Endodermal cell (in vitro differentiated cells): Measurements from ENCODE around the gene CFAP61. TPM values are rescaled to one million over a fixed set of nuclear protein-coding genes. Genes with fewer than 3 reads are reported as not detected.

Source experiments
- DNase-seq: peaks from one replicate; pipeline ENCODE4 v3.0.0-alpha.2; 2017
- H3K27ac ChIP-seq: 2 replicates; pipeline ENCODE4 v1.5.1; 2013; ENCODE audit warnings: mild to moderate bottlenecking, low read depth, low read length, moderate library complexity
- H3K27me3 ChIP-seq: 2 replicates; pipeline ENCODE4 v1.6.1; 2013; ENCODE audit warnings: mild to moderate bottlenecking, low read length, moderate library complexity; ENCODE audit not compliant: insufficient read depth, control insufficient read depth, poor library complexity, severe bottlenecking
- H3K36me3 ChIP-seq: 2 replicates; pipeline ENCODE4 v1.7.0; 2013; ENCODE audit warnings: mild to moderate bottlenecking, low read length, moderate library complexity; ENCODE audit not compliant: control insufficient read depth, insufficient read depth
- H3K4me1 ChIP-seq: one replicate; pipeline ENCODE4 v1.7.0; 2013; ENCODE audit warnings: low read length; ENCODE audit not compliant: control insufficient read depth, insufficient read depth
- H3K4me3 ChIP-seq: 2 replicates; pipeline ENCODE4 v1.5.1; 2013; ENCODE audit warnings: mild to moderate bottlenecking, low read length, moderate library complexity
- H3K9ac ChIP-seq: 2 replicates; pipeline ENCODE4 v1.6.1; 2013; ENCODE audit warnings: mild to moderate bottlenecking, low read length, moderate library complexity; ENCODE audit not compliant: poor library complexity, severe bottlenecking; ENCODE audit errors: extremely low read depth
- H3K9me3 ChIP-seq: 2 replicates; pipeline ENCODE4 v1.6.1; 2013; ENCODE audit warnings: mild to moderate bottlenecking, low read length, moderate library complexity; ENCODE audit not compliant: control insufficient read depth
- H3K27ac Mint-ChIP-seq: 2 replicates; pipeline ENCODE4 v1.8.0; 2020; ENCODE audit warnings: mixed read lengths
- H3K27me3 Mint-ChIP-seq: 2 replicates; pipeline ENCODE4 v1.8.0; 2021; ENCODE audit warnings: mild to moderate bottlenecking, mixed read lengths; ENCODE audit not compliant: insufficient read depth
- H3K36me3 Mint-ChIP-seq: 2 replicates; pipeline ENCODE4 v1.8.0; 2020; ENCODE audit warnings: low read depth, mixed read lengths
- H3K4me1 Mint-ChIP-seq: 2 replicates; pipeline ENCODE4 v1.8.0; 2020; ENCODE audit warnings: mixed read lengths
- H3K4me3 Mint-ChIP-seq: 2 replicates; pipeline ENCODE4 v1.8.0; 2020; ENCODE audit warnings: mild to moderate bottlenecking, moderate library complexity, mixed read lengths
- H3K9me3 Mint-ChIP-seq: 2 replicates; pipeline ENCODE4 v1.8.0; 2020; ENCODE audit warnings: mild to moderate bottlenecking, mixed read lengths
- WGBS, 2 experiments: methylation state at CpG; one replicate each; pipeline versions ENCODE4 v1.1.5 to v1.1.7; 2013; ENCODE audit warnings: missing lambda C conversion rate in 2 of 2, mixed read lengths in 1 of 2; ENCODE audit not compliant: insufficient coverage in 1 of 2, insufficient read length in 1 of 2; 5-methylcytosine and 5-hydroxymethylcytosine counted together
- total RNA-seq, 2 donors: library from RNA; stranded (reverse); fragmentation: NEBNext Ultra II Directional in 1 of 2; extraction: Animal tissue kit (Norgen Biotek cat#: 25700) in 1 of 2; gene quantifications; 2 replicates in 1 of 2; 3 replicates in 1 of 2; pipeline ENCODE4 v1.2.1, GENCODE V29; 2021
- TF ChIP-seq, protein P1 (sequence below): fragments of 200-600 bp; sonication (generic); conservative IDR thresholded peaks from 2 replicates; pipeline ENCODE4 v1.5.0; 2021; ENCODE audit warnings: antibody characterized with exemption, mild to moderate bottlenecking

The CFAP61 gene
- total RNA-seq, 2 donors from 2014 or later: 0.64 to 0.73 TPM

DNA sequence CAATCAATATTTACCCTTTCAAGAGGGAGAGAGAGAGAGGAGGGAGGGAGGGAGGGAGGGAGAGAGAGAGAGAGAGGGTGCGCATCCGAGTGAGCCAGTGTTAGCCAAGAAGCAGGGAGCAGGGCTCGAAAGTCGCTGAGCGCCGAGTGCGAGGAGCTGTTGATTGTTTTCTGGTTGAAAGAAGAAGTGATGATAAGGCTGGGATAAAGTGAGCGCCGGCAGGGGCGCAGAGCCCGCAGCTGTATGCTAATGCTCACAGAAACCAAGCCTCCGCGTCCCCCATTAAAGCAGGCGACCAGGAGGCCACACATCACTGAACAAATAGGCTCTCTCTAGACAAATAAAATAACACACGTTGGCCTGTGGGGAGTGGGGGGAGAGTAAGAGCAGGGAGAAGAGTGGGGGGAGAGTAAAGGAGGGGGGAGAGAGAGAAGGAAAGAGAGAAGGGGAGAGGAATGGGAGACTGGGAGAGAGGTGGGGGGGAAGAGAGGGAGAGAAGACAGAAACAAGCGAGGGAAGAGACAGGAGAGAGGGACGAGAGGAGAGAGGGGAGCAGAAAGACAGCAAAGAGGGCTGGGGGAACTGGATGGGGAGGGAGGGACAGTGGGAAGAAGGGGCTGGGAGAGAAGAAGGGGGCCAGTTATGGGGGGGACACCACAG lies 310.6 kb downstream of the CFAP61 start:
- peak; percentile 84 for DNase-seq
- Mint-ChIP-seq H3K4me3 (peak overlapping the region; percentile 44), H3K27ac (no peak overlapping the region), H3K9me3 (peaks cover 4% of the 10 kb centered on the region), H3K27me3 (peaks cover 95% of the 10 kb centered on the region), H3K4me1 (peaks cover 10% of the 10 kb centered on the region), H3K36me3 (no peaks in the 10 kb centered on the region)
- WGBS, 2 experiments: 0 to 1% methylated on average over 7 to 17 of the region's 17 CpGs
- peak overlapping the region; percentile 88 for H3K27ac ChIP-seq
- no peak overlapping the region for H3K9ac ChIP-seq
- H3K4me3 ChIP-seq: no peak overlapping the region
- H3K36me3 ChIP-seq: no peaks in the 10 kb centered on the region
- H3K9me3 ChIP-seq: no peaks in the 10 kb centered on the region
- H3K27me3 ChIP-seq: peaks cover 97% of the 10 kb centered on the region
- TF ChIP-seq, protein P1, sequence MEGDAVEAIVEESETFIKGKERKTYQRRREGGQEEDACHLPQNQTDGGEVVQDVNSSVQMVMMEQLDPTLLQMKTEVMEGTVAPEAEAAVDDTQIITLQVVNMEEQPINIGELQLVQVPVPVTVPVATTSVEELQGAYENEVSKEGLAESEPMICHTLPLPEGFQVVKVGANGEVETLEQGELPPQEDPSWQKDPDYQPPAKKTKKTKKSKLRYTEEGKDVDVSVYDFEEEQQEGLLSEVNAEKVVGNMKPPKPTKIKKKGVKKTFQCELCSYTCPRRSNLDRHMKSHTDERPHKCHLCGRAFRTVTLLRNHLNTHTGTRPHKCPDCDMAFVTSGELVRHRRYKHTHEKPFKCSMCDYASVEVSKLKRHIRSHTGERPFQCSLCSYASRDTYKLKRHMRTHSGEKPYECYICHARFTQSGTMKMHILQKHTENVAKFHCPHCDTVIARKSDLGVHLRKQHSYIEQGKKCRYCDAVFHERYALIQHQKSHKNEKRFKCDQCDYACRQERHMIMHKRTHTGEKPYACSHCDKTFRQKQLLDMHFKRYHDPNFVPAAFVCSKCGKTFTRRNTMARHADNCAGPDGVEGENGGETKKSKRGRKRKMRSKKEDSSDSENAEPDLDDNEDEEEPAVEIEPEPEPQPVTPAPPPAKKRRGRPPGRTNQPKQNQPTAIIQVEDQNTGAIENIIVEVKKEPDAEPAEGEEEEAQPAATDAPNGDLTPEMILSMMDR: peak; percentile 36
- H3K4me1 ChIP-seq: no peaks in the 10 kb centered on the region

DNA sequence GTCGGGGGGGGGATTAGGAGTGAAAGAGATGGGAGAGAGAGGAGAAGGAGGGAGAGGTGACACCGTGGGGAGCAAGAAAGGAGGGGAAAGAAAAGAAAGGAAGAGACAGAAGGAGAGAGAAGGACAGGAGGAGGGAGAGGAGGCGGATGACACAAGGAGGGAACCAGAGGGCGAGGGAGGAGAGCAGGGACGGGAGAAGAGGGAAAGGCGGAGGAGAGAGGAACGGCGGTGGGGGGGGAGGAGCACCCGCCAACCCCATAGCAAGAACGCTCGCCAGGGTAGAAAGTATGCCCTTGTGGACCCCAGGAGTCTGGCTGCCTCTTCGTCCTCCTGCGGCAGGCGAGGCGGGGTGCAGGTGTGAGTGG lies 311.1 kb downstream of the CFAP61 start:
- Histone ChIP-seq H3K4me3 (peak overlapping the region; percentile 40), H3K9me3 (no peaks in the 10 kb centered on the region), H3K9ac (no peak overlapping the region), H3K27me3 (peaks cover 96% of the 10 kb centered on the region), H3K36me3 (no peaks in the 10 kb centered on the region), H3K27ac (peak overlapping the region; percentile 88), H3K4me1 (no peaks in the 10 kb centered on the region)
- Mint-ChIP-seq H3K4me3 (peak overlapping the region; percentile 44), H3K27ac (no peak overlapping the region), H3K36me3 (no peaks in the 10 kb centered on the region), H3K9me3 (no peaks in the 10 kb centered on the region), H3K4me1 (peaks cover 10% of the 10 kb centered on the region), H3K27me3 (peaks cover 90% of the 10 kb centered on the region)
- 0 to 1% methylated on average over 8 to 15 of the region's 15 CpGs for WGBS, 2 experiments
- TF ChIP-seq, protein P1: no peak
- DNase-seq: no peak

DNA sequence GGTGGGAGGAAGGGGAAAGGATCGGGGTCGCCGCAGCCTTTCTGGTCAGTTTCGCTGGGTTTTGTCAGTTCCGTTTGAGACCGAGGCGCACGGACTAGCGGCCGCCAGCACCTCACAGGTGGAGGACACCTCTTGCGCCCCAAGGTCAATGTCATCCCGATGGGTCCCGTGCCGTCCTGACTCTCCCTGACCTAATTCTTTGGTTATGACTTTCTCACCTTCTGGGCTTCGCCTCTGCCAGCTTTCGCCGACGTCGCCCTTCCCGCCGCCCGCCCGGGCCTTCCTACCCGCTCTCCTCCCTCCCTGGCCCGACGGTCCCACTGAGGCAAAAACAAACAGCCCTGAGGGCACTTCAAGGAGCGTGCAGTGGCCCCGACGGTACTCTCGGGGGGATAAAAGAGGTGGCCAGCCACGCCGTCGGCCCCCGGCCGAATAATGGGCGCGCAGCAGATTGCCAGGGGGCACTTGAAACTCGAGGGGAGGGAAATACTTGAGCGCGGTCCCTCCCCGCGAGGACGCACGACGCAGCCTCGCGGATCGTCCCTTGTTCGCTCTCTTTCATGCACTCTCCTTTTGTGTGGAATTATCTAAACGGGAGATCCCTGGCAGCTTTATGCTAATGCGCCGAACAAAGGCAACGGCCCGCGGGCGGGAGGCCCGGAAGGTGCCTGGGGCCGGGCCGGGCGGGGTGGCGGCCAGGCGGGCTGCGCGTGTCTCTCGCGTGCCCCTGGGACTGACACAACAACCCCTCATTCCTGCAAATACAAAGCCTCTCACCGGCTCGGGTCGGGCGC lies 311.7 kb downstream of the CFAP61 start:
- Histone ChIP-seq H3K27ac (peak overlapping the region; percentile 88), H3K9ac (no peak overlapping the region), H3K4me3 (peak overlapping the region; percentile 40), H3K4me1 (no peaks in the 10 kb centered on the region), H3K27me3 (peaks cover 94% of the 10 kb centered on the region), H3K36me3 (no peaks in the 10 kb centered on the region), H3K9me3 (no peaks in the 10 kb centered on the region)
- H3K4me3 Mint-ChIP-seq: peak overlapping the region; percentile 44
- DNase-seq: peak; percentile 92
- peaks cover 10% of the 10 kb centered on the region for H3K4me1 Mint-ChIP-seq
- TF ChIP-seq, protein P1: no peak
- 1% methylated on average over 30 to 70 of the region's 70 CpGs for WGBS, 2 experiments
- peaks cover 87% of the 10 kb centered on the region for H3K27me3 Mint-ChIP-seq
- no peaks in the 10 kb centered on the region for H3K36me3 Mint-ChIP-seq
- H3K27ac Mint-ChIP-seq: no peak overlapping the region
- no peaks in the 10 kb centered on the region for H3K9me3 Mint-ChIP-seq
